ENCODE measurements around the gene PI4KB. TPM values are rescaled to one million over a fixed set of nuclear protein-coding genes. Genes with fewer than 3 reads are reported as not detected.

Gene PI4KB
- total RNA-seq, 2 experiments from 2014 or later, result 46.6 to 47.3 TPM

GRCh38 chr1:151311011-151311410, 16.2 kb downstream of the PI4KB start:
- Mint-ChIP-seq H3K9me3 (no peaks in the 10 kb centered on the region), H3K36me3 (ENCODE audit: low read depth) (peaks cover 24% of the 10 kb centered on the region), H3K27me3 (no peaks in the 10 kb centered on the region), H3K27ac (peak overlapping the region; percentile 97), H3K4me3 (no peak overlapping the region), H3K4me1 (ENCODE audit: low read depth) (peaks cover 27% of the 10 kb centered on the region)
- no peak for ATAC-seq
- DNase-seq, result no peak
- intact Hi-C loops (cut with micrococcal nuclease), result no loop called here
- ChIA-PET CTCF (interaction anchor here (0.8 to 14.1 kb wide), 5 partner anchors 10 to 99 kb away, joined by 3 to 179 read pairs (median 9); no protein-coding TSS in a partner anchor), POLR2A (interaction anchor here (0.6 to 10.6 kb wide), 14 partner anchors 10 to 295 kb away, joined by 3 to 120 read pairs (median 6); partner anchors contain the start of genes PI4KB, PSMB4, VPS72 and ZNF687)
- TF ChIP-seq CTCF (IDR thresholded peaks at IDR 0.05), result no peak

- POLR2A ChIA-PET, result interaction anchor here (0.6 to 10.6 kb wide), 10 partner anchors 9 to 382 kb away, joined by 3 to 120 read pairs (median 8); partner anchors contain the start of genes PI4KB, PSMB4 and ZNF687
- DNase-seq (no peak), ATAC-seq (no peak)
- no peak for TF ChIP-seq CTCF (IDR thresholded peaks at IDR 0.05)
- Mint-ChIP-seq H3K4me1 (ENCODE audit: low read depth) (peaks cover 27% of the 10 kb centered on the region), H3K27me3 (no peaks in the 10 kb centered on the region), H3K9me3 (no peaks in the 10 kb centered on the region), H3K4me3 (no peak overlapping the region), H3K27ac (peak overlapping the region; percentile 46), H3K36me3 (ENCODE audit: low read depth) (peaks cover 33% of the 10 kb centered on the region)
- CTCF ChIA-PET, result interaction anchor here (1.1 to 14.1 kb wide), 5 partner anchors 11 to 31 kb away, joined by 3 to 179 read pairs (median 4); no protein-coding TSS in a partner anchor
- intact Hi-C loops (cut with micrococcal nuclease), result no loop called here
Measured at GRCh38 chr1:151309811-151310323, 17.3 kb downstream of the PI4KB start.

- Mint-ChIP-seq H3K4me1 (ENCODE audit: low read depth) (peaks cover 2% of the 10 kb centered on the region), H3K36me3 (ENCODE audit: low read depth) (peaks cover 20% of the 10 kb centered on the region), H3K4me3 (no peak overlapping the region), H3K27ac (peak overlapping the region; percentile 2), H3K9me3 (no peaks in the 10 kb centered on the region), H3K27me3 (no peaks in the 10 kb centered on the region)
- no peak for ATAC-seq
- DNase-seq, result no peak
- intact Hi-C loops (cut with micrococcal nuclease), result no loop called here
- ChIA-PET CTCF (interaction anchor here (0.5 to 11.2 kb wide), 5 partner anchors 11 to 79 kb away, joined by 3 to 238 read pairs (median 3); no protein-coding TSS in a partner anchor), POLR2A (interaction anchor here (0.5 to 4.6 kb wide), 9 partner anchors 8 to 117 kb away, joined by 3 to 35 read pairs (median 6); partner anchors contain the start of gene ZNF687)
- TF ChIP-seq CTCF (IDR thresholded peaks at IDR 0.05), result no peak
Measured at GRCh38 chr1:151294742-151295462, 32.3 kb downstream of the PI4KB start.

GRCh38 chr1:151293093-151293492, 34.1 kb downstream of the PI4KB start:
- POLR2A ChIA-PET, result interaction anchor here (0.9 to 4.6 kb wide), 9 partner anchors 9 to 117 kb away, joined by 3 to 35 read pairs (median 3); partner anchors contain the start of genes RFX5 and ZNF687
- no peak for TF ChIP-seq CTCF (IDR thresholded peaks at IDR 0.05)
- DNase-seq (no peak), ATAC-seq (peak; percentile 5)
- Mint-ChIP-seq H3K27ac (peak overlapping the region; percentile 71), H3K36me3 (ENCODE audit: low read depth) (peaks cover 29% of the 10 kb centered on the region), H3K4me3 (no peak overlapping the region), H3K4me1 (ENCODE audit: low read depth) (peaks cover 2% of the 10 kb centered on the region), H3K27me3 (no peaks in the 10 kb centered on the region), H3K9me3 (no peaks in the 10 kb centered on the region)
- intact Hi-C loops (cut with micrococcal nuclease), result no loop called here
- CTCF ChIA-PET, result interaction anchor here (1.8 to 11.2 kb wide), 2 partner anchors 10 to 48 kb away, joined by 5 to 238 read pairs; no protein-coding TSS in a partner anchor

Data from activated CD8-positive, alpha-beta T cell treated with anti-CD3 and anti-CD28 coated beads for 36 hours (primary cell).